ENCODE data around the gene DRGX. TPM values are rescaled to one million over a fixed set of nuclear protein-coding genes. Genes with fewer than 3 reads are reported as not detected.

Gene DRGX
- total RNA-seq, 4 donors from 2014 or later = 1.2 TPM; not detected in 3

GRCh38 chr10:49364747-49365146 lies 31.1 kb downstream of the DRGX start:
- whole genome bisulfite sequencing = 90% methylated on average over 8 of the region's 8 CpGs
- no peak overlapping the region for H3K4me3 ChIP-seq

GRCh38 chr10:49364051-49364450 lies 31.8 kb downstream of the DRGX start:
- peaks cover 12% of the 10 kb centered on the region for H3K4me1 ChIP-seq
- no peak for TF ChIP-seq POLR2AphosphoS5 (IDR thresholded peaks at IDR 0.05)
- TF ChIP-seq EP300 (IDR thresholded peaks at IDR 0.05) = no peak
- TF ChIP-seq CTCF (IDR thresholded peaks at IDR 0.05) = no peak
- TF ChIP-seq POLR2A (IDR thresholded peaks at IDR 0.05) = no peak
- no peaks in the 10 kb centered on the region for H3K36me3 ChIP-seq
- H3K9me3 ChIP-seq = no peaks in the 10 kb centered on the region
- no peak for DNase-seq (ENCODE audit: low spot score in 2 of 2)
- H3K27ac ChIP-seq = no peak overlapping the region
- WGBS = 70% methylated on average over 5 of the region's 5 CpGs
- H3K27me3 ChIP-seq = peaks cover 6% of the 10 kb centered on the region
- no peak overlapping the region for H3K4me3 ChIP-seq

More at GRCh38 chr10:49364747-49365146, 31.1 kb downstream of the DRGX start:
- Histone ChIP-seq H3K9me3 (no peaks in the 10 kb centered on the region), H3K27ac (no peak overlapping the region), H3K4me1 (peaks cover 10% of the 10 kb centered on the region), H3K27me3 (peaks cover 3% of the 10 kb centered on the region), H3K36me3 (no peaks in the 10 kb centered on the region)
- DNase-seq (ENCODE audit: low spot score in 2 of 2) = peak in 1 of 2 donors; percentile 50
- no peak for TF ChIP-seq CTCF (IDR thresholded peaks at IDR 0.05)
- TF ChIP-seq EP300 (IDR thresholded peaks at IDR 0.05) = no peak
- TF ChIP-seq POLR2AphosphoS5 (IDR thresholded peaks at IDR 0.05) = no peak
- TF ChIP-seq POLR2A (IDR thresholded peaks at IDR 0.05) = no peak

- Histone ChIP-seq H3K4me3 (no peak overlapping the region), H3K36me3 (no peaks in the 10 kb centered on the region), H3K9me3 (no peaks in the 10 kb centered on the region), H3K4me1 (peaks cover 12% of the 10 kb centered on the region), H3K27me3 (peaks cover 6% of the 10 kb centered on the region), H3K27ac (no peak overlapping the region)
- TF ChIP-seq EP300 (IDR thresholded peaks at IDR 0.05) = no peak
- no peak for TF ChIP-seq POLR2AphosphoS5 (IDR thresholded peaks at IDR 0.05)
- TF ChIP-seq CTCF (IDR thresholded peaks at IDR 0.05) = no peak
- WGBS = 88% methylated on average over 8 of the region's 8 CpGs
- DNase-seq (ENCODE audit: low spot score in 2 of 2) = peak in 1 of 2 donors; percentile 40
Measured at GRCh38 chr10:49363309-49364031, 32.4 kb downstream of the DRGX start.

GRCh38 chr10:49362596-49363260 lies 33.2 kb downstream of the DRGX start:
- TF ChIP-seq EP300 (IDR thresholded peaks at IDR 0.05) (no peak), POLR2A (IDR thresholded peaks at IDR 0.05) (no peak), POLR2AphosphoS5 (IDR thresholded peaks at IDR 0.05) (no peak), CTCF (IDR thresholded peaks at IDR 0.05) (no peak)
- Histone ChIP-seq H3K27ac (no peak overlapping the region), H3K4me1 (peaks cover 12% of the 10 kb centered on the region), H3K36me3 (no peaks in the 10 kb centered on the region), H3K27me3 (peaks cover 6% of the 10 kb centered on the region), H3K4me3 (no peak overlapping the region), H3K9me3 (no peaks in the 10 kb centered on the region)
- peak in 1 of 2 donors; percentile 32 for DNase-seq (ENCODE audit: low spot score in 2 of 2)
- 85% methylated on average over 9 of the region's 10 CpGs for WGBS
